HG02870 (cell line): ENCODE results near the gene EXOC7.

Experiments
- ATAC-seq: cut with Tn5 transposase; IDR thresholded peaks from one replicate; pipeline ENCODE4 v1.9.1; 2021; ENCODE audit warnings: mild to moderate bottlenecking, moderate library complexity; ENCODE audit not compliant: unreplicated experiment

Gene EXOC7

DNA sequence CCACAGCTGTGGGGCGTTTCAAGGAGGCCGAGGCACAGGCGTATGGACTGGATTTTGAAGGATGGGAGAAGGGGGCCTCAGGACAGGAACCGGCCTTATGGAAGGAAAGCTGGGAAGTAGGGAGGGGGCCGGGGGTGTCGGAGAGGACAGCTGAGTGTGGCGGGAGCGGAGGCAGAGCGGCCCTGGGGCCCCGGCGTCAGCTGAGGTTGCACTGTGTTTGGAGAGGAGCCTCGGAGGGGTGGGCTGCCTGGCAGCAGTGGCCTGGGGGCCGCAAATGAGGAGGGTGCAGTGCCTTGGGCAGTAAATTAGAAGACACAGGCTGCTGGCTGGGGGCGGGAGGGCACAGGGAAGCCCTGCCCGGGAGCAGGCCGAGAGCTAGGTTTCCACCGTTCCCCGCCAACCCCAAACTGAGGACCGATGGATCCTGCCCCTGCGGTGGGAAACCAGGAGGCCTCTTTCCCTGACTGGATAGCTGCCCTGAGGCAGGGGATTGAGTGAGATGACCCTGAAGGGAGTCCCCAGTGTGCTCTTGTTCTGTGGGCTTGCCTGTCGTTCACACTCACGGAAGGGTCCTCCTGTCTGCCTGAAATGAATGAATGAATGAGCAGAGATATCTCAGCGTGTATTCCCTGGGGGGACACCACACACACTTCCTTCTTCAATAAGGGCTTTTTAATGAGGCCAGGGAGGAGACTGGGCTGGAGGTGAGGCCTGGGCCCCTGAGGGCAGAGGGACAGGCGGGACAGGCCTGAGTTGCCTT lies 19.0 kb upstream of the EXOC7 start:
- ATAC-seq, result no peak

DNA sequence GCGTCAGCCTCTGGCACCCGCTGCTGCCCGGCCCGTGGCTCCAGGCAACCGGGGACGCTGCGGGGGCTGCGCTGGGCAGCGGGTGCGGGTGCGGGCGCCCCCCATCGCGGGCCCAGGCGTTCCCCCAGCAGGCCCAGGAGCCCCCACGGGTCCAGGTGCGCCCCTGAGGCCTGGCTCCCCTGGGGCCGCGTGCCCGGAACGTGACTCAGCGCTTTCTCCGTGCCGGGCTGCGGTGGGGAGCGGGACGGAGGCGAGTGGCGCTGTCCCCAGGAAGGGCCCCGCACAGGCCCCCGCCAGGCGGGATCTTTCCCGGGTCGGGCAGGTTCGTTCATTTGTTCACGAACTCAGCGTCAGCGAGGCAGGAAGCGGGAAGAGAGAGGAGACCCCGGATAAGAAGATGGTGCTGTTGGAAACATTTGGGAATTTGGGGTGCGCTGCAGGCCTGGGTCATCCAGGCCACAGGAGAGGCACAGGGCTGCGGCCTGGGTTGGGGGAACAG lies 18.4 kb upstream of the EXOC7 start:
- ATAC-seq, result no peak

DNA sequence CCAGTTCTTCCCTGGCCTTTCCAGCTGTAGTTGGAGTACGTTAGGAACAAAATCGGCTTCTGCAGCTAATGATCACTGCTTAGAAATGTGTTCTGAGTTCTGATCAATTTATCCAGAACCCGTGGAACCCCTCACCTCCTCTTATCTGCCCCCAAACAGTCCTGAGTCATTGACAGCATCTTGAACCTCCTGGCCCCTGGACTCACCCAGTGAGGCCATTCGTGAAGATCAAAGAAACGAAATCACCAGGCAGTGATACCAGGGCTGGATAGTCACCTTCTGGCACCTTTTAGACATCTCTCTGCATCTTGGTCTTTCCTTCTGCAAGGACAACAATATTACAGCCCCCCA lies 17.0 kb upstream of the EXOC7 start:
- no peak for ATAC-seq

DNA sequence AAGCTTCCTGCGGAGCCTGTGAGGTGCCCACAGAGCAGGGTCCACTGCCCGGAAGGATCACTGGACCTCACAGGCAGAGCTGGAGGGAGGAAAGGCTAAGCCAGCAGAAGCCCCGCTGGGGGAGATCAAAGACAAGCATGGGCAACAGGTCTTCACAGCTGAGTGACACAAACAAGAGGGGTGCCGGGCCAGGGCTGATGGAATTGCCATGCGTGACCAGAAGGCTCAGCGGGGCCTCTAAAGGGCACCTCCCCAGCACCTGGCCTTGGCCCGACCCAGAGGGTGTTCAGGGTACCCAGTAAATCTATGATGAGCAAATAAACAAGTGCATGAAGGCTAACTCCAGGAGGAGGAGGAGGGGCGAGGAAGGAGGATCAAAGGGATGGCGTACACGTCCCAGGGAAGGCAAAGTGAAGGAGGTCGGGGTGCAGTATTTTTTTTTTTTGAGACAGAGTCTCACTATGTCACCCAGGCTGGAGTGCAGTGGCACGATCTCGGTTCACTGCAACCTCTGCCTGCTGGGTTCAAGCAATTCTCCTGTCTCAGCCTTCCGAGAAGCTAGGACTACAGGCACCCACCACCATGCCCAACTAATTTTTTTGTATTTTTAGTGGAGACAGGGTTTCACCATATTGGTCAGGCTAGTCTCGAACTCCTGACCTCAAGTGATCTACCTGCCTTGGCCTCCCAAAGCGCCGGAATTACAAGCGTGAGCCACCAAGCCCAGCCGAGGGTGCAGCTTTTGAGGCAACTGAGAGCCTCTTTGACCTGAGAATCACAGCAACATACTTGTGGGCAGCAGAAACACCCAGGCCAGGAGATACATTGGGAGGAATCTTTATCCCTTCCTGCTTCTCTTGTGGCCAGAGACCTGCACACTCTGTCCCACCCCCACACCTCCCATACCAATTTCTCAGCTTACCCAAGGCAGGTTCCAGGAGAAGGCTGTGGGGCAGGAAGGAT lies 16.1 kb upstream of the EXOC7 start:
- ATAC-seq, result no peak

DNA sequence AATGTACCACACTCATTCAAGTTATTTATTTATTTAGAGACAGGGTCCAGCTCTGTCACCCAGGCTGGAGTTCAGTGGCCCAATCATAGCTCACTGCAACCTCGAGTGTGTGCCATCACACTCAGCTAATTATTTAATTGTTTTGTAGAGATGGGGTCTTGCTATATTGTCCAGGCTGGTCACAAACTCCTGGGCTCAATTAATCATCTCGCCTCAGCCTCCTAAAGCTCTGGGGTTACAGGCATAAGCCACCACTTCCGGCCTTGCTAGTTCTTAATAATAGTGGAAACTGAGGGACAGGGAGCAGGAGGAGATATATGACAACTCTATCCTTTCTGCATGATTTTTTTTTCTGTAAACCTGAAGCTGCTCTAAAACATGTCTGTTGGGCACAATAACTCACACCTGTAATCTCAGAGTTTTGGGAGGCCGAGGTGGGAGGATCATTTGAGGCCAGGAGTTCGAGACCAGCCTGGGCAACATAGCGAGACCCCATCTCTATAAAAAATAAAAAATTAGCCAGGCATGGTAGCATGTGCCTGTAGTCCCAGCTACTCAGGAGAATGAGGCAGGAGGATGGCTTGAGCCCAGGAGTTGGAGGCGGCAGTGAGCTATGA lies 11.7 kb upstream of the EXOC7 start:
- no peak for ATAC-seq

DNA sequence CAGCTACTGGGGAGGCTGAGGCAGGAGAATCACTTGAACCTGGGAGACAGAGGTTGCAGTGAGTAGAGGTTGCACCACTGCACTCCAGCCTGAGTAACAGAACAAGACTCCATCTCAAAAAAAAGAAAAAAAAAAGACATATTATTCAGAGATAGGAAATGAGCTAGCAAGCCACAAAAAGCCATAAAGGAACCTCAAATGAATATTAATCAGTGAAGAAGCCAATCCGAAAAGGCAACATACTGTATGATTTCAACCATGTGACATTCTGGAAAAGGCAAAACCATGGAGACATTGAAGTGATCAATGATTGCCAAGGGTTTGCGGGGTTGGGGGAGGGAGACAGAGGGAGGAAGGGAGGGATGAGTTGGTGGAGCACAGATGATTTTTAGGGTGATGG lies 8.4 kb upstream of the EXOC7 start:
- ATAC-seq, result no peak

DNA sequence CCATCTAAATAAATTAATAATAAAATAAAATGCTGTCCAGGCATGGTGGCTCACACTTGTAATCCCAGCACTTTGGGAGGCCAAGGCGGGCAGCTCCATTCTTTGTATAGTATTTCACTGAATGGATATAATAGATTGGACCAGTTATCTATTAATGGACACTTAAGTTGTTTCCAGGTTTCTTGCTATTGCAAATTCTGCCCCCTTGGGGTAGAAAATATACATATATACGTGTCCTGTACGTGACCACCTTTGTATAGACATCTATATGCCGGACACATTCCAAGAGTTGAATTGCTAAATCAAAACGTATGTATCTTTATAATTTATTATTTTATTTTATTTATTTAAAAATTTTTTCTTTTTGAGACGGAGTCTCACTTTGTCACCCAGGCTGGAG lies 3.9 kb upstream of the EXOC7 start:
- ATAC-seq, result no peak

DNA sequence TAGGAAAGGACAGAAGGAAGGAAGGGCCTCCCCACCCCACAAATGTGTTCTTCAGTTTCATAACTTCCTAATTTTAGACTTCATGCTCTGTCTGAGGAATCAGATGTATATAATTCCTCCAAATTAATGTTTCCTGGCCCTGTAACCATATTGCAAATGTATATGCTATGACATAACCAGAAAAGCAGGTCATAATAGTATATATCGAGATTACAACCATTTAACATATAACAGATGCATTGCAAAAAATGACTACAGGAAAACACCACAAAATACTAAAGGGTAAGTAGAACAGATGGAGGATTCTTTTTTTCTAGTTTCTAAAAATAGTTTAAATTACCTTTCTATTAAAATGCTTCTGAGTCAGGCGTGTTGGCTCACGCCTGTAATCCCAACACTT lies 3.1 kb upstream of the EXOC7 start:
- no peak for ATAC-seq

DNA sequence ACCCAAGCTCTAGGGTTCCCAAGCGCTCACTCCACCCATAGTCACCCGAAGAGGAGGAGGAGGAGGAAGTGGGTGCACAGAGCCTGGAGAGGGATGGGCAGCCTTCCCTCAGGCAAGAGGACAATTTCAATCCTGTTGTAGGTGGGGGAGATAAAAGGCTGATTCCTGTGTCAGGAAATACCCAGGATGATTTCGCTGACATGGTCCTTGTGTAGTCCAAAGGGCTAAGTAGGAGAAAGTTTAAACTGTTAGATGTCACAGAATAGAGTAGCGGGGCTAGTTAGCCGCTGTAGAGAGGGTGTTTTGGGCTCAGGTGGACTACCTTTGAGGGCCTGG lies 1.3 kb upstream of the EXOC7 start:
- no peak for ATAC-seq

DNA sequence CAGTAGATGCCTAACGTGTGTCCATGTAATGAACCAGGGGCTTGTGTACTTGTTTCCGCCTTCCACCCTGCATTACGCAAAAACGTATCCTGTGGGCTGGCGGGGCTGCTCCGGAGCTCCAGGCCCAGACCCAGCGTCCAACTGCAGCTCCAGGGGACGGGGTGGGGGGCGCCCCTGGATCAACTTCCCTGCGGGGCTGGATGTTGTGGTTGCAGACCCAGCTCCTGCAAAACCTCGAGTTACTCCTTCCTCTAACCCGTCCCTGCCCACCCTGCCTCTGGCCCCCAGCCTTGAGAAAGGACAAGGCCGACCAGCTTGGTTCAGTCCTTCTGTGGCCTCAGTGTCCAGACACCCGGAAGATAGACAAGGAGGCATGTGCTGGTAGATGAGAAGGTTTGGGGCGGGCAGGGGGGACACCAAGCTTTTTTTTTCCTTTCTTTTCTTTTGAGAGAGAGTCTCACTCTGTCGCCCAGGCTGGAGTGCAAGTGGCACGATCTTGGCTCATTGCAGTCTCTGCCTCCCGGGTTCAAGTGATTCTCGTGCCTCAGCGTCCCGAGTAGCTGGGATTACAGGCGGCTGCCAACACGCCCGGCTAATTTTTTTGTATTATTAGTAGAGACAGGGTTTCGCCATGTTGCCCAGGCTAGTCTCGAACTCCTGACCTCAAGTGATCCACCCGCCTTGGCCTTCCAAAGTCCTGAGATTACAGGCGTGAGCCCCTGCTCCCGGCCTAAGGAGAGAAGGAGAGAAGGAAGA lies 731 bp upstream of the EXOC7 start:
- no peak for ATAC-seq

DNA sequence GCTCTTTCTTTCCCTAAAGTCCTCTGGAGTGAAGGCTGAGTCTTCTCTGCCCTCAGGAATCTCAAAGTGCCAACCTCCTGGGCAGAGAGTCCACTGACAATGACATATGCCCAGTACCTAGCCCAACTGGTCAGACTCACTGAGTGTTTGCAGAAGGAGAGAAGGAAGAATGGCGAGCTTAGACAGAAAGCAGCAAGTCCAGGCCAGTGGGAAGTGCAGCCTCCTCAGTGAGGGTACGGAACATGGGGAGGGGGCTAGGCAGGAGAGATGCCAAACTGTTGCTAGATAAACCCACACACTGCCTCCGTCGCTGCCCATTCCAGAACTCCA lies 678 bp downstream of the EXOC7 start:
- no peak for ATAC-seq

DNA sequence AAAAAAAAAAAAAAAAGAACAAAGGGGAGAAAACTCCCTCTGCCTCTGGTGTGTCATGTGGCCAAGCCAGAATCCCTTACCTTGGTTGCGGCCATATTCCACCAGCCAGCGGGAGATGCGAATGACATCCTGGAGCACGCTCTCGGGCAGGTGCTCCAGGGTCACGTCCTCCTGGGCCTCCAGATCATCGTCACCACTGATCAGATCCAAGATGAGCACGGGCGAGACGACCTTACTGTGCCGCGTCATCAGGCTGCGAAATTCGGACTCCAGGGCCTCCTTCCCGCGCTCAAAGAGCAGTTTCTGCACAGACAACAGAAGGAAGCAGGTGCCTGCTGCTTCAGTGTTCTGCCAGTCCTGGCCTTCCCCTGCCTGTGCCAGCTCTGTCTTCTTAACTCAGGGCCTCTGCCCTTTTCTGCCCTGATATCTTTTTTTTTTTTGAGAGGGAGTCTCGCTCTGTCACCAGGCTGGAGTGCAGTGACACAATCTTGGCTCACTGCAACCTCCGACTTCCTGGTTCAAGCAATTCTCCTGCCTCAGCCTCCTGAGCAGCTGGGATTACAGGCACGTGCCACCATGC lies 5.8 kb downstream of the EXOC7 start:
- ATAC-seq, result no peak

DNA sequence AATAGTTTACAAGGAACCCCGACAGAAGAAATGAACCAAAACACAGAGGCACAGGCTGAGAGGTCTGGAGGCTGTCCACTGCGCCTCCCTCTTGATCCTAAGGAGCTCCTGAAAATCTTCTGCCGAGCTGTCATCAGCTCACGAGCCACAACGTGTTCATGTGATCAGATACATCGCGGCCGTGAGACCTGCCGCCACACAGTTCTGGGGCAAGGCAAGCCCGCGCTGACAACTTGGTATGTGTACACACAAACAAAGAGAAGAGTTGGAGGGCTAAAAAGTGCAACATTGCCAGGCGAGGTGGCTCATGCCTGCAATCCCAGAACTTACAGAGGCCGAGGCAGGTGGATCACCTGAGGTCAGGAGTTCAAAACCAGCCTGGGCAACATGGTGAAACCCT lies 7.6 kb downstream of the EXOC7 start:
- ATAC-seq, result no peak

DNA sequence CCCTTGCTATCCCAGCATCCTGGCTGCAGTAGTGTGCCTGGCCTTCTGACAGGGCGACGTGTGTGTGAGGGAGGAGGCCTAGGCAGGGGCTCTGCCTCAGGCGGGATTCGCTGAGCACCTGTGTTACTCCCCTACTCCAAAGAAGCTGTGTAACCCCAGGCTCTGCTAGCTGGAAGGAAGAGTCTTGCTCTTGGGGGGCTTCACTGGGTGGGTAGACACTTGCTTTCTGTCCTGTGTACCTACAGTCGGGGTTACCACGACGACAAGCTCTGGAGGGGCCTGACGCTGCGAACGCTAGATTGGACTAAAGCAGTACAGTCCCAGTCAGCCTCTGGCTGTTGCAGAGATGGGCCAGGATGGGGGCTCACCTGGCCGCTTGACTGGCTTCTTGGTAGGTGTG lies 9.5 kb downstream of the EXOC7 start:
- ATAC-seq, result no peak

DNA sequence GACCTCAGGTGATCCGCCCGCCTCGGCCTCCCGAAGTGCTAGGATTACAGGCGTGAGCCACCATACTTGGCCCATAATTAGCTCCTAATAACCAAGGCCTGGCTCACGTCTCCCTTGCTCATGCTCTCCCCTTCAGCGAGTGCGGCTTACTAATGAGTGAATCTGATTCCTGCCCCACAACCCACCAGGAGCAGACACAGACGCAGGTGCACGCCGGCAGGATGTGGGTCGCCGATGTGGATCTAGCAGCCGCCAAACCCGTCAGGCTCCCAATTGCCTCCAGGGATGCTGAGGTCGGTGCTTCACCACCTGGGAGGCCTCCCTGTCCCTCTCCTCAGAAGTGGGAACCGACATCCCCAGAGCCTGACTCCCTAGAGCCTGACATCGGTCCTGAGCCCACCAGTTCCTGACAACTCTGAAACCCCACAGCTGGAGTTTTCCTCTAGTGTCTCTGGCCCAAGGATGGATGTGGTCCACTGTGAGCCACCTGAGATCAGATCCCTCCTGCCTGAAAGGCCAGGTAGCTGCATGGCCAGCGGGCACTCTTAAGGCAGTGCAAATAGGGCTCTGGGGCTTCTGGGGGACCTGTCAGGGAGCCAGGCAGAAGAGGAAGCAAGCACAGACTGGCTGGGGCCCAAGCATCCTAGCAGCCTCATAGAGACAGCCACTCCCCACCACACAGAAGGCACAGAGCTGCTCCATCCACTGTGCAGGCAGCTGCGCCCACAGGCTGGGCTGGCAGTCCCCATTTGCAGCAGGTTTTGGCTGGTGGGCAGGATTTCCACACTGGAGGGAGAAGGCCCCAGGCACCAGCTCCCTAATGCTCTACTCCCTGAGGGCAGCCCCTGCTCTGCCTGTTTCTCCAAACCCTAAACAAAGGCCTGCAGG lies 10.8 kb downstream of the EXOC7 start:
- ATAC-seq, result no peak

DNA sequence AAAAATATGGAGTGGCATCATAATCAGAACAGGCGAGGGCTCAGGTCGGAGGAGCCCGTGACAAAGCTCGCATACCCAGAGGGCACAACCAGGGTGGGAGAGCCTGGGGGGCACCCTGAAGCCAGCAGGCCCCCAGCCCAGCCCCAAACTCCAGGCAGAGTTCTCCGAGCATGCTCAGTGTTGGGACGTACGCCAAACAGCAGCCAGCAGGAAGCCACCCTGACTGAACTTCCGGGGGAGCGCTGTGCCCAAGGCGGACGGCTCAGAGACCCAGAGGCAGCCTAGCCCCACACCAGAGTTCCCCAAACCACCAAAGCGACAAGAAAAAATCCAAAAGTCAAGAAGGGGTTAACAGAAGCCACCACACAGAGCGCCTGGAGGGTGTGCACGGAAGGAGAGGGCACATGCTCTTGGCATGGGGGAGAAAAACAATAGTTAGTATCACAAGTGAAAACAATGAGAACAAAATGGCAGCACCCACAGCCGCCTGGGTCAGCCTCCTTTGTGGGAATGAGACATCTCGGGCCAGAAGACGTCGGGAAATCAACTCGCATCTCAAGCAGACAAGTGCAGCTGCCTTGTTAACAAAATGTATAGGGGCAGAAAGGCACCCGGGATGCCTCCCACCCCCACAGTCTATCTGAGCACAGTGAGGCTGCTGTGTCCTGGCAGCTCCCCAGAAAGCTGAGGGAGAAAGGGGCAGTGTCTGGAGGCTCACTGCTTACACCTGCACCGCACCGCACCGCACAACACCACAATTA lies 11.9 kb downstream of the EXOC7 start:
- ATAC-seq, result no peak

DNA sequence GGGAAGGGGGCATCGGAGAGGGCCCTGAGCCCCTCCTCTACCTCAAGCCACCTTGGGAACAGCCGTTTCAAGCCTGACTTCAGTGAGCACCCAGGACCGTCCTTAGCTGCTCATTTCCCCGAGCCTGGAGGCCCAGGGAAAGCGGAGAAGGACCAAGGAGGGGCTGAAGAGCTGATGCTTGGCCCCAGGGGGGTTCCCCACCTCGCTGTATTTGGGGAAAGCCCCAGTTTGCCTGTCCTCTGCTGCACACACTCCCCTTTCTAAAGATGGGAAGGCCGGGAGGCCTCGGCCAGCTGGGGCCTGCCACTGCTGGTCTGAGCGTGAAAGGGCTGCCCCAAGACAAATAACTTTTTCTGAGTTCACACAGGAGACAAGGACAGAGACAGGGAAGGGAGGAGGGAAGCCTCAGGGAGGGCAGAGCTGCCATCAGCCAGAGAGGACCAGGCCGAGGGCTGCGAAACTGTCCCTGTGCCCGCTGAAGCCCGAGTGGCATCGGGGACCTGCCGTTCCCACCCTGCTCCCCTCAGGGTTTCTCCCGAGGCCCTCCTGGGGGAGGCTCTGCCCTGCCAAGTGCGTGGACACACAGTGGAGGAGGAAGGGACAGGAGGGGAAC lies 13.0 kb downstream of the EXOC7 start:
- no peak for ATAC-seq

DNA sequence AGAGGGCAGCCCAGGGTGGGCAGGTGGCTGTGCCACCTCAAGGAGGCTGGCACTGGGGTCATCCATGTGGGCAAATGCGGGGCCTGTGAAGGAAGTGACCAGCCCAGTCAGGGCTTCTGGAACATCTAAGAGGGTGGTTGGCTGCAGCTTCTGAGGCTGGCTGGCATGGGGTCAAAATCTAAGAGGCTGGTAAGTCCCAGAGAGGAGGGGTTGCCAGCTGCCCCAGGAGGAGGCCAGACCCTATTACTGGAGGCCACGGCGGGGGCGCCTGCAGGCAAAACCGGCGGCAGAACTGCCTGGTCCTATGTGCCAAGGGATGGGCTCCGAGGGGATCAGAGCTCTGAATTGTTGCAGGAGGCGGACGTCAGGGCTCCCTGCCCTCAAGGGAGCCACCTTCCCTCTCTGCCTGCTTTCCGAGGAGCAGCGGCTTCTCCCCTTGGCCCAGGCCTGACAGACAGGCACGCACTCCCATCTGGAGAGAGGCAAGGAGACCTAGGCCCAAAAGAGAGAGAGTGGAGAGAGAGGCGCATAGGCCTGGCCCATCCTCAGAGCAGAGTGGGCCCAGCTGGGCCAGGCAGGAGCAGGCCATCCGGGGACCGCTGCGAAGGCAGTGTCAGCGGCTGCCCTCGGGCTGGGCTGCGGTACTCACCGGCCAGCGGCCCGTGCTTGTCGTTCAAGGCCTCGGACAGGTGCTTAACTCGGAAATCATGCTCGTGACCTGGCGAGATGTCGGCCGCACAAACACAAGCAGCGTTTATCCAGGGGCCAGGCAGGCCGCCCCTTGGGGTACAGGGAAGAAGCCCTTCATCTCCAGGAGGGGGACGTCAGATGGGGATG lies 13.7 kb downstream of the EXOC7 start:
- ATAC-seq, result no peak
